Measurements from ENCODE around the gene VAMP8. TPM values are rescaled to one million over a fixed set of nuclear protein-coding genes. Genes with fewer than 3 reads are reported as not detected.

VAMP8 gene
- total and polyA plus RNA-seq, 2 of the 8 experiments (the other 6 are each of a cell fraction or from before 2014, with no cell fraction given): 34.4 to 69.7 TPM

- TF ChIP-seq CHD7 (IDR thresholded peaks at IDR 0.05; ENCODE audit: insufficient replicate concordance, low read length) (no peak), SP4 (IDR thresholded peaks at IDR 0.05; ENCODE audit: low read length) (no peak)
These were observed 5.1 kb downstream of the VAMP8 start (continued) for GRCh38 chr2:85582492-85582891.

Measured in H1 (cell line).